ENCODE results near the gene CCDC87.

CCDC87 gene

GRCh38 chr11:66570850-66571180 is 22.0 kb downstream of the CCDC87 start:
- DNase-seq = no peak

- no peak for DNase-seq
Observed at GRCh38 chr11:66570079-66570849, 22.6 kb downstream of the CCDC87 start.

DNA sequence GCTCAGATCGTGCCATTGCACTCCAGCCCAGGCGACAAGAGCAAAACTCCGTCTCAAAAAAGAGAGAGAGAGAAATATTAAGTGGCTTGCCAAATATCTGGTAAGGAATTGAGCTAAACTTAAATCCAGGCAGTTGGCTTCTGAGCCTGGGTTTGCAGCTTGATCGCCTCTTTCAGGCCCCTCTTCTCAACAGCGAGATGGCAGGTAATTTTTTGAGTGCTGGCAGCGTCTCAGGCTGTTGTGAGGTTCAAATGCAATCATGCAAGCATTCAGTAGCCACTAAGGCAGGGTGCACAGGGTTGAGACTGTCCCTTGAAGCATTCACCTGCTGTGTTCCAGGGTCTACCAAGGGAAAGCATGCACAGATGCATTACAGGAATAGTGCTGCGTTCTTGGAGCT is 23.8 kb downstream of the CCDC87 start:
- no peak for DNase-seq

- DNase-seq = peak; percentile 58
Observed at GRCh38 chr11:66568124-66568916, 24.5 kb downstream of the CCDC87 start, which contains the start of gene CTSF. CTSF (minus strand) TSS chr11:66568606; CDS start chr11:66568486, 120 bp downstream.

GRCh38 chr11:66567787-66568123 is 25.1 kb downstream of the CCDC87 start:
- no peak for DNase-seq

- no peak for DNase-seq
Observed at GRCh38 chr11:66566221-66566620, 26.6 kb downstream of the CCDC87 start.

DNA sequence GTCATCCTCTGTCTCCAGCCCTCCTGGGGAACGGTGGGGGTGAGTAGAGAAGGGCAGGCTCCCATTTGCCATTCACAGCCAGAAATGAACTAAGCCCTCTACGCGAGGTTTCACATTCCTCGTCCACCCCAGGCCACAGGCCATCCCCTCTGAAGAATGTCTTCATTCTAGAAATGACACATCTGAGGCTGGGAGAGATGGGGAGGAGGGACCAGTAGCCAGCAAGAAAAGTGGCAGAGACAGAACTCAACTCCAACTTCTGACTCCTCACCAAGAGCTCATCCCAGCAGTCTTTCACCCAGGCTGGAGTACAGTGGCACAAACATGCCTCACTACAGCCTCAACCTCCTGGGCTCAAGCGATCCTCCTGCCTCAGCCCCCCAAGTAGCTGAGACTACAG is 27.9 kb downstream of the CCDC87 start:
- DNase-seq = no peak

- no peak for DNase-seq
Observed at GRCh38 chr11:66564538-66564937, 28.3 kb downstream of the CCDC87 start.

DNA sequence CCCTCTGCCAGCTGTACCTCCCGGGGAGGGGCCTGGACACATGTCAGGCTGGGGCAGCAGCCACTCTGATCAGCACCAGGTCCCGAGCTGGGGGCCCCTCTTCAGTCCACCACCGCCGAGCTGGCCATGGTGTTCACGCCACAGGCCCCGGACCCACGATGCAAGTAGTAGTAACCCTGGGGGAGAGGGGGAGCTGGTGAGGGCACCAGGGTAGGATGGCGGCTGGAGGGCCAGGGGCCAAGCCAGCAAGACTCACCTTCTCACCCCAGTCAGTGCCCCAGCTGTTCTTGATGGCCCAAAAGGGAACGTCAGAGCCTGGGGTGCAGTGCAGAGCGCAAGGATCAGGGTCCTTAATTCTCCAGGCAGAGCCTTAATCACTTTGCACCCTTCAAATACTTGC is 29.0 kb downstream of the CCDC87 start:
- no peak for DNase-seq

DNA sequence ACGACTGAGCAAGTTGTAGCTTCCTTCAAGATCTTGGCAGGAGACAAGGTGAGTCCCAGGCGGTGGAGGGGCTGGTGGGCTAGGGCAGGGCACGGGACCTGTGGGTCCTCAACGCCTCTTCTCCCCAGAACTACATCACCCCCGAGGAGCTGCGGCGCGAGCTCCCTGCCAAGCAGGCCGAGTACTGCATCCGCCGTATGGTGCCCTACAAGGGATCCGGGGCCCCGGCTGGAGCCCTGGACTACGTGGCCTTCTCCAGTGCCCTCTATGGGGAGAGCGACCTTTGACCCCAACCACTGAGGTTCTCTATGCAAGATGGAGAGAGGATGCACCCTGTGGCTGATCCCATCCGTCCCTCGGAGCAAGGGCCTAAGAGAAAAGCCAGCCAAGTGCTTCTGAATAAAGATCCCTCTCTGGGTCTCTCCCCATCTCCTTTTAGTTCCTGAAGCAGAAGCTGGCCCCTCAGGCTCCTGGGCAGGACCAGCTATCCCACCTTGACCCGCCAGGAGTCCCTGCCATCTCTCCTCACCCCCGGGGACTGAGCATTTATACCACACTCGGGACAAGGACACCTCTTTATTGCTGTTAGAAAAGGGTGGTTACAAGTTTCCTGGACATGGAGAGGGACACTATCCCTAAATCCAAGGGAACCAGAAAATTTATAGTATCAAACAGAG is 29.8 kb downstream of the CCDC87 start:
- DNase-seq = no peak

- DNase-seq = no peak
Observed at GRCh38 chr11:66562275-66562674, 30.6 kb downstream of the CCDC87 start.

DNA sequence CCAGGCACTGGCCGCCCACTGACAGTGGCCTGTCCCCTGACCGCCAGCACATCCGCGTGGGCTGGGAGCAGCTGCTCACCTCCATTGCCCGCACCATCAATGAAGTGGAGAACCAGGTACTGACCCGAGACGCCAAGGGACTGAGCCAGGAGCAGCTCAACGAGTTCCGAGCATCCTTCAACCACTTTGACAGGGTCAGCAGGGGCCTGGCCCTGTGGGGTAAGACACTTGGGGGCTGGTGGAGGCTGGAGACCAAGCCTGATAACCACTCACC is 31.0 kb downstream of the CCDC87 start:
- DNase-seq = no peak

DNA sequence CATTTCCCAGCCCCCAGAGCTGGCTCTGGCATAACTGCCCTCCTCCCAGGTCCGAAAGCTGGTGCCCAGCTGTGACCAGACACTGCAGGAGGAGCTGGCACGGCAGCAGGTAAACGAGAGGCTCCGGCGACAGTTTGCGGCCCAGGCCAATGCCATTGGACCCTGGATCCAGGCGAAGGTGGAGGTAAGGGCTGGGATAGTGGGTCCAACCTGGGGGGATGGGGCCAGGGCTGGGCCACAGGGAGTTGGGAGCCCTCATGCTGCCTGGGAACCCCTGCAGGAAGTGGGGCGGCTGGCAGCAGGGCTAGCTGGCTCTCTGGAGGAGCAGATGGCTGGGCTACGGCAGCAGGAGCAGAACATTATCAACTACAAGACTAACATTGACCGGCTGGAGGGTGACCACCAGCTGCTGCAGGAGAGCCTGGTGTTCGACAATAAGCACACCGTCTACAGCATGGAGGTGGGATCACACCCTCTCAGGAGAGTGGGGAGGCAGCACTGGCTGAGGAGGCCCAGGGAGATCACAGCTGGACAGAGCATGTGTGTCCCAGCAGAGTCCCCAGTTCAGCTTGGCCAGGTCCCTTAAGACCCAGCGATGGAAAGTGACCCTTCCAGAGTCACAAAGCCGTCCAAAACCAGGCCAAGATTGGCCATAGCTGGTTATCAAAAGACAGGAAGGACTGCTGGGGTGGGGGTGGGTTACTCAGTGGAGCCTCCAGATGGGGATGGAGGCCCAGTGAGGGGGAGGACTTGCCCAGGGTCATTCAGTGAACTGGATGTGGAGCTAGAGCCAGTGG is 31.5 kb downstream of the CCDC87 start:
- DNase-seq = no peak

DNA sequence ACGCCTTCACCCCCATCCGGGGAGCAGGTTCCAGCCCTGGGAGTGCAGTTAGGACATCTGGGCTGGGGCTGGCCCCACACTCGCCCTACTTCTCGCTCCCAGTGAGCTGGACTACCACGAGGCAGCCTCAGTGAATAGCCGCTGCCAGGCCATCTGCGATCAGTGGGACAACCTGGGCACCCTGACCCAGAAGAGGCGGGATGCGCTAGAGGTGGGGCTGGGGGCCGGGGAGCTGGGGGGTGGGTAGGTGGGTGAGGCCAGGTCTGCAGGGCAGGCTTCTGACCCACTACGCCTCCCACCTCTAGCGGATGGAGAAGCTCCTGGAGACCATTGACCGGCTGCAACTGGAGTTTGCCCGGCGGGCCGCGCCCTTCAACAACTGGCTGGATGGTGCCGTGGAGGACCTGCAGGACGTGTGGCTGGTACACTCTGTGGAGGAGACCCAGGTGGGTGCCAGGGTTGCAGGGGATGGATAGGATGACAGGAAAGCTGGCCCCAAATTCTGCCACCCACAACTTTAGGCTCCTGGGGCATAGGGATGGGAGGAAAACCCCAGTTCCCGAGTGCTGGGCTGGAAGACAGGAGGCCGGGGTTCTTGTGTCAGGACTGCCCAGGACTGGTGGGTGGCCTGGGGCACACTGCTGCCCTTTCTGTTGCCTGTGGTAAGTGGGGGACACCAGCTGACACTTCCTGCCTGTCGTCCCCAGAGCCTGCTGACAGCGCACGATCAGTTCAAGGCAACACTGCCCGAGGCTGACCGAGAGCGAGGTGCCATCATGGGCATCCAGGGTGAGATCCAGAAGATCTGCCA is 32.8 kb downstream of the CCDC87 start:
- no peak for DNase-seq

GRCh38 chr11:66559142-66559865 is 33.6 kb downstream of the CCDC87 start:
- peak; percentile 28 for DNase-seq

- DNase-seq = no peak
Observed at GRCh38 chr11:66557733-66558326, 35.0 kb downstream of the CCDC87 start.

DNA sequence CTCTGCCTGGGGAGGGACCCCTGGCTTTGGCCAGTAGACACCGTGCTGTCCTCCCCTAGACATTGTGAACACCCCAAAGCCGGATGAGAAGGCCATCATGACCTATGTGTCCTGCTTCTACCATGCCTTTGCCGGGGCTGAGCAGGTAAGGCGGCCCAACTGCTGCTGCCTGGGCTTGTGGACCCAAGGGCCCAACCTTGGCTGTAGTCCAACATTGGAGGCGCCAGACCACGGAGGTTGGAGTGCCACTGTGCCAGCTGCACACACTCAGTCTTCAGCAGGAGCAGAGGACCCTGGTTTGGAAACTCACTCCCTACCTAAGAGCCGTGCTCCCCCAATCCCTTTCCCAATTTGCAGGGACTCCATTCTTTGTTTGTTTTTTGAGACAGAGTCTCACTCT is 36.8 kb downstream of the CCDC87 start:
- DNase-seq = no peak

DNA sequence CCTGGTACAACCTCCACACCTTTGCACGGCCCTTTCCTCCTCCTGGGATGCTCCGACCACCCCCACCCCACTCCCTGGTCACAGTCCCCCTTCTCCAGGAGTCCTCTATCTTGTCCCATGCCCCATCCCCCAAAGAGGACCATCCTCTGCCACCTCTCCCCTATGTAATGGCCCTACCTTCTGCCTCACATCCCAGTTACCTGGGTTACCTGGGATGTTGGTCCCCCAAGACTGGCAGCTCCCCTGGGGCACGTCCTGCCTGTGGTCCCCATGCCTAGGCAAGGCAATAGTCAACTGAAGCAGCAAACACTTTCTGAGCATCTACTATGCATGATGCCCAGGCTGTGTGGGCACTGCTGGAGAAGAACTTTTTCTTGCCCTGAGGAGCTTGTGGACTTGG is 37.4 kb downstream of the CCDC87 start:
- no peak for DNase-seq

DNA sequence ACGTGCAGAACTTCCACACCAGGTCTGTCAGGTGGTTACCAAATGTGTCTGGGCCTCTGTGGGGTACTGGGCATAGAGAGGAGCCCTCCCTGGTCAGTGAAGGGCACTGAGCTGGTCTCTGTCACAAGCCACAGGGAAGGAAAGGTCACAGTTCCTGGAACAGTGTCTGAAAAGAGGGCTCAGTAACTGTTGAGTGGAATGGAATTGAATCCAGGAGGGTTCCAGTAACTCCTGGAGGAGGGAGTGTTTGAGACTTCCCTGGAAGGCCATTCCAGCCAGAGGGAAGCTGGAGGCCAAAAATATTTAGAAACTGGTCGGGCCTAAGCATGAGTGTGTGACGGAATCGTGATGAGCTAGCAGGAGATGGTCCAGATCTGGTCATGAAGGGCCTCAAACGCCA is 38.3 kb downstream of the CCDC87 start:
- DNase-seq = no peak

- DNase-seq = no peak
Observed at GRCh38 chr11:66550887-66551286, 42.0 kb downstream of the CCDC87 start.

- DNase-seq = no peak
Observed at GRCh38 chr11:66549696-66550095, 43.2 kb downstream of the CCDC87 start.

Data from T-helper 9 cell (primary cell).